GM19438 (cell line): ENCODE measurements around the gene MYL2.

Experiments
- ATAC-seq: cut with Tn5 transposase; IDR thresholded peaks from one replicate; pipeline ENCODE4 v1.9.1; 2021; ENCODE audit warnings: low read depth; ENCODE audit not compliant: unreplicated experiment

MYL2 gene

GRCh38 chr12:110901401-110901800, 19.0 kb downstream of the MYL2 start:
- no peak for ATAC-seq

DNA sequence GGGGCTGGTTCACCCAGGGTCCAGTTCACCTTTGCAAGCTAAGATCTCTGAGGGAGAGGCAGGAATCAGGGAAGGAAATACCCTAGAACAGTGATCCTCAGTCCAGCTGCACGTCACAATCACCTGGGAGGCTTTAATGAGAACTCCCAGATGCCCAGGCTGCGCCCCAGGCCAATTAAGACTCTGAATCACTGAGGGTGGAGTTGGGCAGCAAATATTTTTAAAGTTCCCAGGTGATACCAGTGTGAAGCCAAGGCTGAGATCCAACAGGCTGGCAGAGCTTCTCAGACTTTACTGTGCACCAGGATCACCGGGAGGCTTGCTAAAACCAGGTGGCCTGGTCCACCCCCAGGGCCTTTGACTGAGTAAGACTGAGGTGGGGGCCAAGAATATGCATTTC, 23.8 kb downstream of the MYL2 start:
- no peak for ATAC-seq

DNA sequence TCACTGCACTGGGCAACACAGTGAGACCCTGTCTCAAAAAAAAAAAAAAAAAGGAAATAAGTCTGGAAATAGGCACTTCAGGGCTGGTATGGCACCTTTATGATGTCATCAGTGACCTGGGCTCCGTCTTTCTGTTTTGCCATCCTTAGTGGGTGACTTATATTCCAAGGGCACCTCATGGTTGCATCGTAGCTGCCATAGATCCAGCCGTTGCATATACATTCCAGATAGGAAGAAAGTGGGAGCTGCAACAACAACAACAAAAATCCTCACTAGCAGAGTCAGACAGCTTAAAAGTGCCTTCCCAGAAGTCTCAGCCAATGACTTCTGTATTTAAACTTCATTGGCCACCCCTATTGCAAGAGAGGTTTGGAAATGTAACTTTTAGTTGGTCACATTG, 26.4 kb downstream of the MYL2 start:
- ATAC-seq: no peak

DNA sequence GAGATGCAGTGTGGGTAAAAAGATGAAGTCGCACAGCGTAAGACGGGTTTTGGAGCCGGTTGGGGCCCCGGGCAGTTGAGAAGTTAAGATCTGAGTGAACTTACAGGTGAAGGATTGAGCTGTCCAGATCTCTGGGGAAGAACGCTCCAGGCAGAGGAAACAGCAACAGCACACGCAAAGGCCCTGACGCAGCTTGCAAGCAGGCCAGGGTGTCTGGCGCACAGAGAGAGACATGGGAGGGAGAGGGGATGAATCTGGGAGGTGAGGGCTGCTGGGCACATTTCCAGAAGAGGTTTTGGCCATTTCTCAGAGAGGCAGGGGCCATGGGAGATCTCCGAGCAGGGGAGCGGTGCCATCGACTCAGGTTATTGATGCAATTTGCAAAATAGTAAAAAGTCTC, 31.0 kb downstream of the MYL2 start:
- ATAC-seq: no peak

DNA sequence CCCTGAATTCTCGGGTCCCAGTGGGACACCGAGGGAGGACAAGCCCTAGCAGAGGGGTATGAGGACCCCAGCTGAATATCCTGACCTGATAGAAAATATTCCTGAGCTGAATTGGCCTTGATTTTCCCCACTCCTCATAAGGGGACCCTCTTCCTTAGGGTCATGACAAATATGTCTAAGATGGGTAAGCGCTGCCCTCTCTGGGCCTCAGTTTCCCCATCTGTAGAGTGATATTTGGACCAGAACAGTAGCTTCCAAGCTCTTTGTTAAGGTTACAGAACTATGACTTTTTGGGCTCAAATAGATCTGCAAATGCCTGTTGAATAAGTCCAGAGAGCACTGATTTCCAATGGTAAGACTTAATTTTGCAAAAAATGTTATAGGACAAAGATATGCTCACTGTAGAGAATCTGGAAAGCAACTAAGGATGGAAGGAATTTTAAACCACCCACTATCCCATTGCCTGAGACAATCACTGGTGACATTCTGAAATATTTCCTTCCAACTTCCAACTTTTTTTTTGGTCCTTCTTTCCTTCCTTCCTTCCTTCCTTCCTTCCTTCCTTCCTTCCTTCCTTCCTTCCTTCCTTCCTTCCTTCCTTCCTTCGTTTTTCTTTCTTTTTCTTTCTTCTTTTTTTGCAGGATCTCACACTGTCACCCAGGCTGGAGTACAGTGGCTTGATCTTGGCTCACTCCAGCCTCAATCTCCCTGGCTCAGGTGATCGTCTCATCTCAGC, 32.0 kb downstream of the MYL2 start:
- no peak for ATAC-seq

- no peak for ATAC-seq
Measured at GRCh38 chr12:110885152-110885840, 35.1 kb downstream of the MYL2 start.

DNA sequence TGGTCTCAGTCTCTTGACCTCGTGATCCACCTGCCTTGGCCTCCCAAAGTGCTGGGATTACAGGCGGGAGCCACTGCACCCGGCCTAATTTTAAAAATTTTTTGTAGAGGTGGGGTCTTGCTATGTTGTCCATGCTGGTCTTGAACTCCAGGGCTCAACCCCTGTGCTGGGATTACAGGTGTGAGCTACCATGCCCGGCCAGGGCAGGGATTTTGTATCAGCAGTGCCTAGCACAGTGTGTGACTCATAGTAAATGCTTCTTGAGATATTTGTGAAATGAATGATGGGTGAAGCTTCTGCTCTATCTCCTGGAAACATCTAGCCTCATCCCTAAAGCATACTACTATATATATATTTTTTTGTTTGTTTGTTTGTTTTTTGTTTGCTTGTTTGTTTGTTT, 37.1 kb downstream of the MYL2 start:
- no peak for ATAC-seq

- ATAC-seq: no peak
Measured at GRCh38 chr12:110880651-110881050, 39.7 kb downstream of the MYL2 start.

- no peak for ATAC-seq
Measured at GRCh38 chr12:110874781-110875180, 45.6 kb downstream of the MYL2 start.

GRCh38 chr12:110874351-110874750, 46.0 kb downstream of the MYL2 start:
- no peak for ATAC-seq

DNA sequence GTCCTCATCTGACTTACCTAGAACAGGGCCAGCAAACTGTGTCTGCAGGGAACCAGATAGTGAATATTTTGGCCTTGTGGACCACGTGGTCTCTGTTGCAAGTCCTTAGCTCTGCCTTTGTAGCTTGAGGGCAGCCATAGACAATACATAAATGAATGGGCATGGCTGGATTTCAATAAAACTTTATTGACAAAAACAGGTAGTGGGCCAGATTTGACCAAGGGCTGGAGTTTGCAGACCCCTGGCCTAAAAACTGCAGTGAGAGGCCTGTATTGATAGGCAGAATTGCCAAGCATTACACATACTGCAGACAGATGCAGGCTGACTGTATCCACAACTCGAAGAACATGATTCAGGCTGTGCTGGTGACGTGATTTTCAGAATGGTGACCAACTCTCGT, 48.3 kb downstream of the MYL2 start:
- ATAC-seq: no peak

DNA sequence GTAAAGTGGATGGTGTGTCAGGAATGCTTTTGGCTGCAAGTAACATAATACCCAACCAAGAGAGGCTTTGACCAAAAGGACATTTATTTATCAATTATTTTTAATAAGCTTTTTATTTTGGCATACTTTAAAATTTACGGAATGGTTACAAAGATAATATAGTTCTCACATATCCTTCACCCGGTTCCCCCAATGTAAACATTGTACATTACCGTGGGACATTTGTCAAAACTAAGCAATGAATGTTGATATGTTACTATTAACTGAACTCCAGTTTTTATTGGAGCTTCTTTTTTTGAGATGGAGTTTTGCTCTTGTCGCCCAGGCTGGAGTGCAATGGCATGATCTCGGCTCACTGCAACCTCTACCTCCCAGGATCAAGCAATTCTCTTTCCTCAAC, 50.6 kb downstream of the MYL2 start:
- ATAC-seq: no peak

GRCh38 chr12:110869026-110869425, 51.4 kb downstream of the MYL2 start:
- no peak for ATAC-seq

DNA sequence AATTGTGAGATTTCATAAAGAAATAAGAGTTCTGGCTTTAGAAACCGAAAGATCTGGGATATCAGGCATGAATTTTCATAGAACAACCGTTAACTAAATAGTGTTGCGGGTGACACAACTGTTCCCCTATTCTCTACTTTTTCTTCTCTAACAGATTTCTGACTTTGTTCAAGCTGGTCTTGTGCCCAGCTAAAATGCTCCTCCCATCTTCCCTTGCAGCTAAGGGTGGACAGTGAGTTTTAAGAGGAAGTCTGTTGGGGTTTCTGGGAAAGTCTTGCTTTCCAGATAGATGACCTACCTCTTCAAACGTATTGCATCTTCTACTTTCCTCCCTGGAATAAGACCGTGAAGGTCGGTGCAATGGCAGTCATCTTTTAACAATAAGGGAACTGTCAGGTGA, 54.9 kb downstream of the MYL2 start:
- ATAC-seq: no peak

- ATAC-seq: no peak
Measured at GRCh38 chr12:110863161-110863560, 57.2 kb downstream of the MYL2 start.

- ATAC-seq: no peak
Measured at GRCh38 chr12:110862329-110862728, 58.0 kb downstream of the MYL2 start.

- no peak for ATAC-seq
Measured at GRCh38 chr12:110861729-110862128, 58.6 kb downstream of the MYL2 start.
